NCI-H524 (cell line): ENCODE measurements around the gene AP4E1.
"Not testable (repeated sequence)": the region's sequence is repeated elsewhere in the genome, so short reads cannot be mapped to it uniquely, and the experiment has no call there.

ENCODE experiments used
- DNase-seq, 2 experiments: peaks; one replicate each; lab custom pipeline; 2025; lab: John Stamatoyannopoulos, UW

The AP4E1 gene

DNA sequence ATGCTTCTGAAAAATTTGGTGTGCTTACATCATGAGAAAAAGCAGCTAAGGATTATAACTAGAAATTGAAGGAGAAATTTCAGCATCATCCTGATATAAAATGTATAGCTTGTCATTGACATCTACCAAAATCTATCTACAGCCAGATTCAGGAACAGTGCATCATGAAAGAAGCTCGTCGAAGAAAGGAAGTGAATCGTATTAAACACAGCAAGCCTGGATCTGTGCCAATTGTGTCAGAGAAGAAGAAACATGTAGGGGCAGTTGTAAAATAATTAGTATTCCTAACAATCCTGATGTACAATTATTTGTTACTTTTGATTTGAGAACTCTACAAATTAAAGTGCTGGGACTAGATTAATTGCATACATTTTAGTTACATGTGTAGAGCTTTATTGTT, 37.2 kb downstream of the AP4E1 start:
- no peak for DNase-seq

DNA sequence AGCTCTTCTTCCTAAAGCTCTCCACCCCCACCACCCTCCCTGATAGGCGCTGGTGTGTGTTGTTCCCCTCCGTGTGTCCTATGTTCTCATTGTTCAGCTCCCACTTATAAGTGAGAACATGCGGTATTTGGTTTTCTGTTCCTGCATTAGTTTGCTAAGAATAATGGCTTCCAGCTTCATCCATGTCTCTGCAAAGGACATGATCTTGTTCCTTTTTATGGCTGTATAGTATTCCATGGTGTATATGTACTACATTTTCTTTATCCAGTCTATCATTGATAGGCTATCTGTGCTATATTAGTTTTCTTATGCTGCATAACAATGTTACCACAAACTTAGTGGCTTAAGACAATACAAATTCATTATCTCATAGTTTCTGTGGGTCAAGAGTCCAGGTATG, 42.3 kb downstream of the AP4E1 start:
- not testable (repeated sequence) for DNase-seq

DNA sequence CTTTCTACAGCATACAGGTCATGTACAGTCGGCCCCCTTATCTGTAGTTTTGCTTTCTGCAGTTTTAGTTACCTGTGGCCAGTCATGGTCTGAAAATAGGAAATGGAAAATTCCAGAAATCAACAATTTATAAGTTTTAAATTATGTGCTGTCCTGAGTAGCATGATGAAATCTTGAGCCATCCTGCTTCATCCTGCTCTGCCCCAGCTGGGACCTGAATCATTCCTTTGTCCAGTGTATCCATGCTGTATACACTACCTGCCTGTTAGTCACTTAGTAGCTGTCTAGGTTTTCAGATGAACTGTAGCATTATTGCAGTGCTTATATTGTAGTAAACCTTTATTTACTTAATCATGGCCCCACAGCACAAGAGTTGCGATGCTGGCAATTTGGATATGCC, 44.8 kb downstream of the AP4E1 start:
- no peak for DNase-seq

DNA sequence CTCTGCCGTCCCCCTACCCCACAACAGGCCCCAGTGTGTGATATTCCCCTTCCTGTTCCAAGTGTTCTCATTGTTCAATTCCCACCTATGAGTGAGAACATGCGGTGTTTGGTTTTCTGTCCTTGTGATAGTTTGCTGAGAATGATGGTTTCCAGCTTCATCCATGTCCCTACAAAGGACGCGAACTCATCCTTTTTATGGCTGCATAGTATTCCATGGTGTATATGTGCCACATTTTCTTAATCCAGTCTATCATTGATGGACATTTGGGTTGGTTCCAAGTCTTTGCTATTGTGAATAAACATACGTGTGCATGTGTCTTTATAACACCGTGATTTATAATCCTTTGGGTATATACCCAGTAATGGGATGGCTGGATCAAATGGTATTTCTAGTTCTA, 46.4 kb downstream of the AP4E1 start:
- DNase-seq: not testable (repeated sequence)

DNA sequence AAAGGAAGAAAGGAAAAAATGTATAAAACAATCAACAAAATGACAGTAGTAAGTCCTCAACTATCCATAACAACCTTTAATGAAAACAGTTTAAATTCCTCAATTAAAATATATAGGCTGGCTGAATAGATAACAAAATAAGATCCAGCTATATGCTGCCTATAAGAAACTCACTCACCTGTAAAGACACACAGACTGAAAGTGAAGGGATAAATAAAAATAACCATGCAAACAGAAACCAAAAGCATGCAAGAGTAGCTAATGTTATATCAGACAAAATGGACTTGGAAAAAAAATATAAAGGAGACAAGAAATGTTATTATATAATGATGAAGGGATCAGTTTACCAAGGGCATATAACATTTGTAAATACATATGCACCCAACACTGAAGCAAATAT, 51.2 kb downstream of the AP4E1 start:
- DNase-seq: no peak

DNA sequence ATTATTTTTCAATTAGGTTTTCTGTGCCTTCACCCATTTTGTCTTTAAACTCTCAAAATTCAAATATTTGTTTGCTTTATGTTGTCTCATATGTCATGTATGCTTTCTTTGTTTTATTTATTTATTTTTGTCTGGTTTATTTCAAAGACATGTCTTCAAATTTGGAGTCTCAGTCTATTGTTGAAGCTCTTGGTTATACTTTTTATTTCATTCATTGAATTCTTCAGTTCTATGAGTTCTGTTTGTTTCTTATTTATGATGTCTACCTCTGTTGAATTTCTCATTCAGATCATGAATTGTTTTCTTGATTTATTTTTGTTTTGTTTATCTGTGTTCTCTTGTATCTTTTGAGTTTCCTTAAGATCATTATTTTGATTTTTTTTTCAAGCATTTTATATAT, 55.6 kb downstream of the AP4E1 start:
- no peak for DNase-seq

DNA sequence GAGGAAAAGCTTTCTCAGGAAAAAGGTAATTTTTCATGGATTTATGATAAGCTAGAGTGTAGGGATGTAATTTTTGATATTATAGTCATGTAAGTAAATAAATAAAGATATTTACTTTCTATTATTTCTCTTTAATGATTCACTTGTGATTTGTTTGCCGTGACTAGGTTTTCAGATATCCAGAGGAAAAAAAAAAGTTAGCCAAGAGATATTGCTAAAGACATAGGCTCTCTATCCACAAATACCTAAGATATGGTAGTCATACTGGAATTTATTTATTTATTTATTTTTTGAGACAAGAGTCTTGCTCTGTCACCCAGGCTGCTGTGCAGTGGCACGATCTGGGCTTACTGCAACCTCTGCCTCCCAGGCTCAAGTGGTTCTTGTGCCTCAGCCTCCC, 59.9 kb downstream of the AP4E1 start:
- DNase-seq: no peak

DNA sequence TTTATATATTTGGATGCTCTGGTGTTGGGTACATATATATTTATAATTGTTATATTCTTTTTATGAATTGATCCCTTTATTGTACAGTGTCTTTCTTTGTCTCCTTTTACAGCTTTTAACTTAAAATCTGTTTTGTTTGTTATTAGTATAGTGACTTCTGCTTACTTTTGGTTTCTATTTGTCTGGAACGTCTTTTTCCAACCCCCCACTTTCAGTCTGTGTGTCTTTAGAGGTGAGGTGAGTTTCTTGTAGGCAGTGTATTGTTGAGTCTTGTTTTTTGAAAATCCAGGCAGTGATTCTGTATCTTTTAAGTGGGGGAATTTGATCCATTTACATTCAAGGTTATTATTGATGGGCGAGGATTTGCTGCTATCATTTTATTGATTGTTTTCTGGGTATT, 62.0 kb downstream of the AP4E1 start:
- DNase-seq: no peak

DNA sequence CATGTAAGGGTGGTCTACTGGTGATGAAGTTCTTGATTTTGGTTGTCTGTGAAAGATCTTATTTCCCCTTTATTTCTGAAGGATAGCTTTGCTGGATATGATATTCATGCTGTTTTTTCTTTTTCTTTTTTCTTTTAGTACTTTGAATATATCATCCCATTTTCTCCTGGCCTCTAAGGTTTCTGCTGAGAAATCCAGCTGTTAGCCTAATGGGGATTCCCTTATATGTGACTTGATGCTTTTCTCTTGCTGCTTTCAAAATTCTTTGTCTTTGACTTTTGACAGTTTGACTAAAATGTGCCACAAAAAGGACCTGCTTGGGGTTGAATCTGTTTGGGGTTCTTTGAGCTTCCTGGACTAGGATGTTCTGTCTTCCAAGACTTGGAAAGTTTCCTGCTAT, 62.6 kb downstream of the AP4E1 start:
- DNase-seq: no peak

DNA sequence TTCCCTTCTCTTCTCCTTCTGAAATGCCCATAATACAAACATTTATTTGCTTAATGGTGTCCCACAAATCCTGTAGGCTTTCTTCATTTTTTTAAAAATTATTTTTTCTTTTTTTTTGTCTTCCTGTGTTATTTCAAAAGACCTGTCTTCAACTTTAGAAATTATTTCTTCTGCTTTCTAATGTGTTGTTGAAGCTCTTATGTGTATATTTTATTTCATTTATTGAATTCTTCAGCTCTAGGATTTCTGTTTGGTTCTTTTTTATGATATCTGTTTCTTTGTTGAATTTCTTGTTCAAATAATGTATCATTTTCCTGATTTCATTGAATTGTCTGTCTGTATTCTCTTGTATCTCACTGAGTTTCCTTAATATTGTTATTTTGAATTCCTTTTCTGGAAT, 63.1 kb downstream of the AP4E1 start:
- DNase-seq: no peak

DNA sequence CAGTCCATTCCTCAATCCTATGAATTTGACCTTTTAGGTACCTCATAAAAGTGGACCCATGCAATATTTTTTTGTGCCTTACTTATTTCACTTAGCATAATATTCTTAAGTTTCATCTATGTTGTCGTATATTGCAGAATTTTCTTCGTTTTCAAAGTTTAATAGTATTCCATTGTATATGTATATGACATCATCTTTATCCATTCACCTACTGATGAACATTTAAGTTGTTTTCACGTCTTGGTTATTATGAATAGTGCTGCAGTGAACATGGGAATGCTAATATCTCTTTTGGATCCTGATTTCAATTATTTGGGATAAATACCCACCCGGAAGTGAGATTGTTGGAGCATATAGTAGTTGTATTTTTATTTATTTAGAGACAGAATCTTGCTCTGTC, 65.1 kb downstream of the AP4E1 start:
- no peak for DNase-seq

DNA sequence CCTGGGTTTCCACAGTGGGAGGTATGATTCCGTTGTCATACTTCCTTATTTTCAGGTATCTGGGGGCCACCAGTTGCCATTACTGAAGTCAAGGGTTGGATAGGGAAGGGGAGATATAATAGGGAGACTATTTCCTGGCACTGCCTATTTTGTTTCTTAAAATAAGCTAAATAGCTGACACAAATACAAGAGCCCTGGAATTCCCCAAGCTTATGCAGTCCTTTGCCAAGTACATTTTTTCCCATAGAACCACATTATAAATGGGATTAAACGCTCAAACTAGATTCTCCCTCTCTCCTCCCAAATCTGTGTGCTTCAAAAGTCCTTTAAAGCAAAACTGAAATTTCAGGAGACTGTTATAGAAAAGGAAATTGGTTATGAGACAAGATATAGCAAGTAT, 68.7 kb downstream of the AP4E1 start:
- no peak for DNase-seq

DNA sequence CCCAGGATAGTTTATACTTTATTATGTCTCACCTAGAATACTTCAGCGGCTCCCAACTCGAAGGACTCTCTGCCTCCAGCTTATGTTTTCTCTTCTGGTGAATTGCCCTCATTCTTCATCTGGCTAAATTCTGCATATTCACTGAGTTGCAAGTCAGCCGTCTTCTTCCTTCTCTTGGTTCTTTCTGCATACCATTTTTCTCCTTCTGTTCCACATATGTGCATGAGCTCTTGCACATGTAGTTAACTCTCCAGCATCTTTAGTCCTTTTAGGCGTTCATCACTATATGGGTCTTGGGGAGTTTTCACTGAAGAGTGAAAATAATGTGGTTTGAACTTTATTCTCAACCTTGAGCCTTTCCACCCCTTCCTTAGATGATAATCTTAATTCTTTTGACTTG, 70.1 kb downstream of the AP4E1 start:
- no peak for DNase-seq

DNA sequence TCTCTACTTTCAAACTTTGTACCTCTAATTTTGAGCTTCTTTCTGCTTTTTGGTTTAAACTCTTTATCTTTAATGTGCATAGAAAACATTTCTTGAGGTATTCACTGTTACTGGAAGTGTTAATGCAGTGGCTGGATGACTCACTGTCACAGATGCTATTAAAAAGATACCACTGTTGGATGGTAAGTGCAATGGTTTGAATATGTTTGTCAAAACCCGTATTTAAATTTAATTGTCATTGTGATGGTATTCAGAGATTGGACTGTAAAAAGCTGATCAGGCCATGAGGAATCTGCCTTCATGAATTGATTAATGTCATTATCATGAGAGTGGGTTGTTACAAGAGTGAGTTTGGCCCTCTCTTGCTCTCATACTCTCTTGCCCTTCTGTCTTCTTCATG, 70.6 kb downstream of the AP4E1 start:
- DNase-seq: no peak

DNA sequence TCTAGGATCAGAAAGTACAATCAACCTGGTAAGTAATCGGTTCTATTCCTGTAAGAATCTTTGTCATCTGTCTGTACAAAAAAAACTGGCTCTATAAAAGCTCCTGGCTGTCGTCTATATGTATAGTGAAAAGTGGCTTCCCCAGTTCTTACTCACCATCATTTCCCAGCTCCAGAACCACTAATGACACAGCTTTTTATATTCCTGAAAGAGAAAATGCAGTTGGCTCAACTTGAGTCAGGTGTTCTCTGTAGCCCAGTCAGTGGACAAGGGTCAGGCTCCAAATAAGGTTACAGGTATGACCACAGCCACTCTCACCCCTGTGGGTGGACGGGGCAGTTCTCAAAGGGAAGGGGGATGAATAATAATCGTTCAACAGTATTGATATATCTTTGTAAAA, 85.1 kb downstream of the AP4E1 start:
- no peak for DNase-seq

DNA sequence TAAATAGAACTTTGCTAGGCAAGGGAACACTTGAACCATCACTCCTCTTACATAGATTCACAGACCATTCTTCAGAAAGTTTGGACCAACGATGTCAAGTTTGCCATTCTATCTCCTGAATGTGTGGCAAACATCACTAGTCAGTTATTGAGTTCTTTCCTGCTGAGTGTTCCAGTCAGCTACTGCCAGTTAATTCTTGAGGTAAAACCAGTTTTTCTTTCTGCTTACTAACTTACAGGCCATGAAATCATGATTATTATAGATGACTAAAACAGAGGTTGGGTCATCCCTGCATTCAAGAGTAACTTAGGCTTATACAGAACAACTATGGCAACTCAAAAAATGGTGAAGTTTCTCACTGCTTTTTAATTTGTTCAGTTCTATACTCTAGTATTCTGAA, 88.2 kb downstream of the AP4E1 start:
- no peak for DNase-seq

DNA sequence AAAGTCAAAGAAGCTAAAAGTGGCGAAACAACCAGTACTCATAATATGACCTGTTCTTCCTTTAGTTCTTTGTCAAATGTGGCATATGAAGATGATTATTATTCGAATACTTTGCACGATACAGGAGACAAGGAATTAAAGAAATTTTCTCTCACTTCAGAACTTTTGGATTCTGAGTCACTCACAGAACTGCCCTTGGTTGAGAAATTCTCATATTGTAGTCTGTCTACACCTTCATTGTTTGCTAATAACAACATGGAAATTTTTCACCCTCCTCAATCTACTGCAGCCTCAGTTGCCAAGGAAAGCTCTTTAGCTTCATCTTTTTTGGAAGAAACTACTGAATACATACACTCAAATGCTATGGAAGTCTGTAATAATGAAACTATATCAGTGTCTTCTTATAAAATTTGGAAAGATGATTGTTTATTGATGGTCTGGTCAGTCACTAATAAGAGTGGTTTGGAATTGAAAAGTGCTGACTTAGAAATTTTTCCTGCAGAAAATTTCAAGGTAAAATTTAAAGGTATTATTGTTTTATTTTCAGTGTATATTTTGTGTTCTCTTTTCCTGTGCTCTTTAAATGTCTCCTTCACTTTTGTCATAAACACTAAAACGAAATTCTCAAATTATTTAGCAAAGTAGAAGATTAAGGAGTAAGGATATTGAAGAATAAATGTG, 89.0 kb downstream of the AP4E1 start:
- DNase-seq: no peak

DNA sequence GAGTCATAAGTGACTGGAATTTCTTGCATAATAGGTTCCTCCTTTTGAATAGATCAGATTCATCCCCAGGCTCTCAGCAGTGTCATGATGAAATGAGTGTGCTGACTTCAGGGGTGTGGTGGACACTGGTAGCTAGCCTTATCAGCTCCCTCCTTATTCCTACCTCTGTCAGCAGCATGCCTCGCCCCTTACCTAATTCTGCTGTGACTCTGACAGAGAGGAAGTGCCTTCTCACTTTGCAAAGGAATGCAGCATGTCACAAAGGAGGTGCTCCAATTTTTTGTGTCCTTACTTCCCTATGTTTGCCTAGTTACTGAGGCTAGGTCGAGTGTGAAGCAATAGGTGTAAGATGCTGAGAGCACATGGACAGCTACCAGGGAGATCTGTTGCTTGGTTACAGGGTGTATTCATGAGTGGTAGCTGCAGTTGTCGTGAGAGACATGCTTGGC, 95.6 kb downstream of the AP4E1 start:
- DNase-seq: no peak

DNA sequence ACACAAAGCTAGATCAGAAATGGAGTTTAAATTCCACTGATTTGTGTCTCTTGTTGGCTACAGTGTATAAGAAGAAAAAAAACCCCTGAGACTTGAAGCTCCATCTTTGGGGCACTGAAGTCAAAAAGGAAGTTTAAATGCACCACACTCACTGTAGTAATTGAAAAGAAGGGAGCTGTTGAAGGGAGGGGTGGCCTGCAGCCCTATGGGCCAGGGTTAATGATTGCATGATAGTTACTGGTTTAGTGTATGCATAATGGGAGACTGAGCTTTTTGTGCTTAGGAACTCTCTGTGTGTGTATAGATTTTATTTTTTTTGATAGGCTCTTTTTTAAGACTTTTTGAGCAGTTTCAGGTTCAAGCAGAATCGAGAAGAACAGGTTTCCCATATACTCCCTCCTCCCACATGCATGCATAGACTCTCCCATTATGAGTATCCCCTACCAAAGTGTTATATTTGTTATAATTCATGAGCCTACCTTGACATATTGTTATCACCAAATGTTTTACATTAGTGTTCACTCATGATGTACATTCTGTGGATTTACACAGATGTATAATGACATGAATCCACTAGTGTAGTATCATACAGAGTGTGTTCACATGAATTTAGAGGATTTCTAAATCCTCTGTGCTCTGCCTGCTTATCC, 98.0 kb downstream of the AP4E1 start:
- DNase-seq: no peak

DNA sequence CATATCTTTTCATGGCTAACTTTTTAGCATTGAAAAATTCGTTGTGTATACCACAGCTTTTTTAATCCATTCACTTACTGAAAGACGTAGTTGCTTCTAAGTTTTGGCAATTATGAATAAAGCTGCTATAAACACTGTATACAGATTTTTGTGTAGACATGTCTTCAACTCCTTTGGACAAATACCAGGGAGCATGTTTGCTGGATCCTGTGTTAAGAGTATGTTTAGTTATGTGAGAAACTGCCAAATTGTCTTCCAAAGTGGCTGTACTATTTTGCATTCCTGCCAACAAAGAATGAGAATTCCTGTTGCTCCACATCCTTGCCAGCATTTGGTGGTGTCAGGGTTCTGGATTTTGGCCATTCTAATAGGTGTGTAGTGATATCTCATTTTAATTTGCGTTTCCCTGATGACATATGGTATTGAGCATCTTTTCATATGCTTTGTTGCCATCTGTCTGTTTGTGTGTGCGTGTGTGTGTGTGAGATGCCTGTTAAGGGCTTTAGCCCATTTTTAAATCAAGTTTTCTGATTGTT, 98.7 kb downstream of the AP4E1 start:
- DNase-seq: peak in 1 of 2 experiments; percentile 2

DNA sequence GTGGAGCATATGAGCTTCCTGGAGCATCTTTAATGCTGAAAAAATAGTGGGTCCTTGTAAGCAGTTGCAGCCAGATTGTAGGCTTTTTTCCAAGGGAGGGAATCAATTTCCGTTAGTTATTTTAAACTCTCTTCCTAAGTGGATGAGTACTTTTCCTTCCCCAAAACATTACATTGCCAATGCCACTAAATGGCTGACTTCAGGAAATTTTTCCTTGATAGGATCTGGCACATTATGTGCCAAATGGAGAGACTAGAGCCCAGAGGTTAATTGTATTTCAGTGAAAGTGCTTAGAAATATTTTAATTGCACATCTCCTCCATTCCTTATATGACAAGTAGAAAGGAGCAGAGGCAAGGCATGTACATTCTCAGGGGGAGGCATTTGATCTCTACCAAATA, 102.7 kb downstream of the AP4E1 start:
- no peak for DNase-seq

DNA sequence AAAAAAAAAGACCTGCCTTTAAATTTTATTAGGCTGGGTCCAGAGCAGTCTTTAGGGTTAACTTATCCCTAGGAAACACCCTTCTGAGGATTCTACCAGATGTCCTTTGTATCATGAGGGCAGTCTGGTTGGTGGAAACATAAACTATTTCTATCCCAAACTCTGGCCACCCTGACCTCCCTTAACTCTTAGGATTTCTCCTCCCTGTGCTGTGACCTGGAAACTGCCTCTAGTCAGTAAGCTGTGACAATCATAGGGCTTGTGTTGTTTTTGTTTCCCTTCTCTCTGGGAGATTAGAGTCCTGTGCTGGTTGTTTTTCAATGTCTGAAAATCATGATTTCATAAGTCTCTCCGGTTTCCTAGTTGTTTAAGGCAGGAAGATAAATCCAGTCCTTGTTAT, 108.1 kb downstream of the AP4E1 start:
- DNase-seq: no peak

DNA sequence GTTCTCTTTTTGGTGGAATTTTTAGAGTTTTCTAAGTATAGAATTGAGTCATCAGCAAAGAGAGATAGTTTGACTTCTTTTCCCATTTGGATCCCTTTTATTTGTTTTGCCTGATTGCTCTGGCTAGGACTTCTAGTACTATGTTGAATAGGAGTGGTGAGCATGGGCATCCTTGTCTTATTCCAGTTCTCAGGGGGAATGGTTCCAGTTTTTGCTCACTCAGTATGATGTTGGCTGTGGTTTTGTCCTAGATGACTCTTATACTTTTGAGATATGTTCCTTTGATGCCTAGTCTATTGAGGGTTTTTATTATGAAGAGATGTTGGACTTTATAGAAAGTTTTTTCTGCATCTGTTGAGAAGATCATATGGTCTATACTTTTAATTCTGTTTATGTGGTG, 113.7 kb downstream of the AP4E1 start:
- no peak for DNase-seq

DNA sequence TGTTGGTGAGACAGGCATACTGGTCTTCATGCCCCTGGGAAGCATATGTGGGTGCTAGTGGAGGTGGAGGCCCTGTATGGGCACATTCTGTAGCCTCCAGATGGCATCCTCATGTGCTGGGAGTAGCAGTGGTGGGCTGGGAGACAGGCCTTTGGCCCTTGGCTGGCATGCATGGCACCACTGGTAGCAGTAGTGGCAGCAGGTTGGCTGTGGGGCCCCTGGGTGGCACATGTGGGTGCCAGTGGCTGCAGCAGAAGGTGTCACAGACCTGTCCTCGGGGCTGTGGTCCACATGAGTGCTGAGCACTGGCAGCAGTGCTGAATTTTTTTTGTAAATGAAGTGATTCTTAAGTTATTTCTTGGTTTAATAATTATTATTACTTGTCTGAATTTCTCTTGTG, 115.0 kb downstream of the AP4E1 start:
- peak in 1 of 2 experiments; percentile 61 for DNase-seq
